ENCODE results near the gene TEDC1. TPM values are rescaled to one million over a fixed set of nuclear protein-coding genes. Genes with fewer than 3 reads are reported as not detected.

Gene TEDC1
- total RNA-seq, 3 donors from 2014 or later: 4.9 to 7.8 (median 6.7) TPM

DNA sequence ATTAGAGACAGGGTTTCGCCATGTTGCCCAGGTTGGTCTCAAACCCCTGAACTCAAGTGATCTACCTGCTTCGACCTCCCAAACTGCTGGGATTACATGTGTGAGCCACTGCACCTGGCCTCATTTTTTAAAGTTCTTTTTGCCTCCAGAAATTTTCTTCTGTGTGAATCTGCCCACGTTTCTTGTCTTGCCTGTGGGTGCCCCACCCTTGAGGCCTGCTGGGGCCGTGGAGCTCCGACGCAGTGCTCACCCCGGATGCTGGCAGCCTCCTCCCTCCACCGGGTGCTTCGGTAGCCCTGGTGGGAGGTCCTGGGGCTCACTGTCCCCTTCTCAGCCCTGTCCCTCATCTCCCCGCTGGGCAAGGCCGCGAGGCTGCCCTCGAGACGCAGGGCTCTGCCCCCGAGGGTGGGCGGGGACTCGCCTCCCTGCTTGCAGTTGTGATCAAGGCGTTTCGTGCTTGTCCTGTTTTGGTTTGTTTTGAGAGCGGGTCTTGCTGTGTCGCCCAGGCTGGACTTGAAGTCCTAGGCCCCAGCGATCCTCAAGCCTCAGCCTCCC is 35.9 kb upstream of the TEDC1 start:
- no peaks in the 10 kb centered on the region for H3K36me3 ChIP-seq
- intact Hi-C loops (cut with DNase I; ENCODE audit: low total_unique reads): no loop called here

DNA sequence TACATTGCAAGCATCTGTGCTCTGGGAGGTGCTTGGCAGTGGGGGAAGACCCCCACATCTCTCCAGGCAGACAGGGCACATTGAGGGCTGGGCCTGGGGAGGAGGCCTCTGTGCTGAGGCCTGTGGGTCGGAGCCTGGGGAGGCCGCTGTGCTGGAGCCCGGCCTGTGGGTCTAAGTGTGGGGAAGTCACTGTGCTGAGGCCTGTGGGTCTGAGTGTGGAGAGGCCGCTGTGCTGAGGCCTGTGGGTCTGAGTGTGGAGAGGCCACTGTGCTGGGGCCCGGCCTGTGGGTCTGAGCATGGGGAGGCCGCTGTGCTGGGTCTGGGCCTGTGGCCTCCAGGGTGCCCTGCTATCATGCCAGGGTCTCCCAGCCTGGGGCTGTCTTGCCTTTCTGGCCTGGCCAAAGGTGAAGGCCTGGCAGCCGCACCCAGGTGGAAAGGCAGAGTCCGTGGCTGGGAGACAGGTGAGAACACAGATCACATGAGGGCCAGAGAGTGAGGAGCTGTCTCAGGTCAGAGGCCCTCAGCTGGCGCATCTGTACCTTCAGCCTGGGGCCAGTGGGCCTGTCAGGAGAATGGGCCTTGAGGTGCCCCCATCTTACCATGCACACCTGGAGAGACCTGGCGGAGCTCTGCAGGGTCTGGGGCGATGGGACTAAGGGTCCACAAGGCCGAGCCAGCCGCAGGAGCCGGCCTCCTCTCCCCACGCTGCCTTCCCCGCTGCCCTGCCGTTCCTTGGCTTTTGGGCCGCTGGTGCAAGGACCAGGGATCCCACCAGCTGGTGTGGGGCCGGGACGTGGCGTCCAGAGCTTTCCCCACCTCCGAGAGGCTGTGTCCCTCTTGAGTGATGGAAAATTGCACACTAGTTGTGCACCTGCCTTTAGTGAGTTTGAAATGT is 35.0 kb upstream of the TEDC1 start:
- Histone ChIP-seq H3K27me3 (no peaks in the 10 kb centered on the region), H3K36me3 (no peaks in the 10 kb centered on the region), H3K4me3 (no peak overlapping the region), H3K27ac (no peak overlapping the region), H3K9me3 (no peaks in the 10 kb centered on the region), H3K4me1 (no peaks in the 10 kb centered on the region)
- no peak for TF ChIP-seq POLR2AphosphoS5 (IDR thresholded peaks at IDR 0.05)
- intact Hi-C loops (cut with DNase I; ENCODE audit: low total_unique reads): no loop called here
- DNase-seq (ENCODE audit: low spot score in 2 of 2): no peak

More for the DNA sequence above, 35.9 kb upstream of the TEDC1 start:
- TF ChIP-seq, protein P1, sequence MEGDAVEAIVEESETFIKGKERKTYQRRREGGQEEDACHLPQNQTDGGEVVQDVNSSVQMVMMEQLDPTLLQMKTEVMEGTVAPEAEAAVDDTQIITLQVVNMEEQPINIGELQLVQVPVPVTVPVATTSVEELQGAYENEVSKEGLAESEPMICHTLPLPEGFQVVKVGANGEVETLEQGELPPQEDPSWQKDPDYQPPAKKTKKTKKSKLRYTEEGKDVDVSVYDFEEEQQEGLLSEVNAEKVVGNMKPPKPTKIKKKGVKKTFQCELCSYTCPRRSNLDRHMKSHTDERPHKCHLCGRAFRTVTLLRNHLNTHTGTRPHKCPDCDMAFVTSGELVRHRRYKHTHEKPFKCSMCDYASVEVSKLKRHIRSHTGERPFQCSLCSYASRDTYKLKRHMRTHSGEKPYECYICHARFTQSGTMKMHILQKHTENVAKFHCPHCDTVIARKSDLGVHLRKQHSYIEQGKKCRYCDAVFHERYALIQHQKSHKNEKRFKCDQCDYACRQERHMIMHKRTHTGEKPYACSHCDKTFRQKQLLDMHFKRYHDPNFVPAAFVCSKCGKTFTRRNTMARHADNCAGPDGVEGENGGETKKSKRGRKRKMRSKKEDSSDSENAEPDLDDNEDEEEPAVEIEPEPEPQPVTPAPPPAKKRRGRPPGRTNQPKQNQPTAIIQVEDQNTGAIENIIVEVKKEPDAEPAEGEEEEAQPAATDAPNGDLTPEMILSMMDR (IDR thresholded peaks at IDR 0.05): no peak
- no peak for TF ChIP-seq POLR2AphosphoS5 (IDR thresholded peaks at IDR 0.05)
- TF ChIP-seq POLR2A (IDR thresholded peaks at IDR 0.05): no peak
- Histone ChIP-seq H3K9me3 (no peaks in the 10 kb centered on the region), H3K4me1 (no peaks in the 10 kb centered on the region), H3K27me3 (no peaks in the 10 kb centered on the region), H3K27ac (no peak overlapping the region), H3K4me3 (no peak overlapping the region)
- no peak for DNase-seq (ENCODE audit: low spot score in 2 of 2)

DNA sequence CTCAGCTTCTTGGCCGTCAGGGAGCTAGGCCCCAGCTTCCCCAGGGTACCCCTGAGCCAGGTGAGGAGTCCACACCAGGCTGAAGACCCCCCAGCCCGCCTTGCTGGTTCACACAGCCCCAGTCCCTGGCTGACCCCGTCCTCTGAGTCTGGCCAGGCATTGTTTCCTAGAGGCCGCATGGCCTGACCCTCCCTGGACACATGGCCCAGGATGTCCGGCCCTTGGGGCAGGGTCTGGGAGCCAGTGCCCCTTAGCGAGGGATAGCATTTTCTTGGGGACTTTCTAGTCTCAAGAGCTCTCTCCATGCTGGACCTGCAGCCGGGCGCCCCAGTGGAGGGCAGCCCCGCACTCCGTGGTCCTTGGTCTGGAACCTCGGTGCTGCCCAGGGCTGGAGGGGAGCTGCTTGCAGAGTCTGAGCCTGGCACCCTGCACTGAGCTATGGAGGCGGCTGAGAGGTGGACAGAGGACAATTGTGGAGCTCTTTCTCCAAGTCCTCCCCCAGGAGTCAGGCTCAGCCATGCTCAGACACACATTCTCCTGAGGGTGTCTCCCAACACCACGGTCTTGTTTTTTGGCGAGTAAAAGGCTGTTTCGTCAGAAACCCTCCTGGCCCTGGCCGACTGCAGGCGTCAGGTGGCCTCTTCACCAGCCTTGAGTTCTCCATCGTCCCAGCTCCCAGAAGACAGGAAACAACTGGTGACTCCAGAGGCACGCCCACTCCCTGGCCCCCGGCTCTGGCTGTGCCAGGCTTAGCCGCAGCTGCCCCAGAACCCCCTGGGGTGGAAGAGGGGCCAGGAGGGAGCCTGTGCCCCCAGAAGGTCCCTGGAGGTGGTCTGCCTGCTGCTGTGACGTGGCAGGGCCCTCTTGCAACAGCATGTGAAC is 34.1 kb upstream of the TEDC1 start:
- Histone ChIP-seq H3K9me3 (no peaks in the 10 kb centered on the region), H3K36me3 (no peaks in the 10 kb centered on the region), H3K4me3 (no peak overlapping the region), H3K27me3 (no peaks in the 10 kb centered on the region), H3K27ac (no peak overlapping the region), H3K4me1 (no peaks in the 10 kb centered on the region)
- TF ChIP-seq POLR2A (IDR thresholded peaks at IDR 0.05) (no peak), POLR2AphosphoS5 (IDR thresholded peaks at IDR 0.05) (no peak)
- TF ChIP-seq, protein P1 (IDR thresholded peaks at IDR 0.05): no peak
- intact Hi-C loops (cut with DNase I; ENCODE audit: low total_unique reads): no loop called here
- DNase-seq (ENCODE audit: low spot score in 2 of 2): no peak

DNA sequence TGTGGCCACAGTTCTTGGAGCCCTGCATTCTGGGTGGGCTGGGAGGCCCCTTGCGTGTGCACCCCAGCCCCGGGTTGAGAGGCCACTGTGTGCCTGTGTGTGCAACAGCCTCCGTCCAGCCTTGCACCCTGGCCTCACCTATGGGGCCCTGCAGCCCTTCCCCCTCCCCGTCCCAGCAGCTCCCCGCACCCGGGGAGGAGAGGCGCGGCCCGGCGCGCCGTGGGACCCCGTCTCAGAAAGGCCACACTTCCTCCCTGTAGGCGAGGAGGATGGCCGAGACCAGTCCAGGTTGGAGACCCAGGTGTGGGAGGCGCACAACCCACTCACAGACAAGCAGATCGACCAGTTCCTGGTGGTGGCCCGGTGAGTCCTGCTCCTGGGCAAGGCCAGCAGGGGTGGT is 33.0 kb upstream of the TEDC1 start:
- Histone ChIP-seq H3K9me3 (no peaks in the 10 kb centered on the region), H3K4me3 (no peak overlapping the region), H3K27me3 (no peaks in the 10 kb centered on the region), H3K4me1 (no peaks in the 10 kb centered on the region), H3K27ac (no peak overlapping the region), H3K36me3 (no peaks in the 10 kb centered on the region)
- intact Hi-C loops (cut with DNase I; ENCODE audit: low total_unique reads): no loop called here
- TF ChIP-seq, protein P1 (IDR thresholded peaks at IDR 0.05): no peak
- TF ChIP-seq POLR2AphosphoS5 (IDR thresholded peaks at IDR 0.05) (no peak), POLR2A (IDR thresholded peaks at IDR 0.05) (no peak)
- DNase-seq (ENCODE audit: low spot score in 2 of 2): no peak

DNA sequence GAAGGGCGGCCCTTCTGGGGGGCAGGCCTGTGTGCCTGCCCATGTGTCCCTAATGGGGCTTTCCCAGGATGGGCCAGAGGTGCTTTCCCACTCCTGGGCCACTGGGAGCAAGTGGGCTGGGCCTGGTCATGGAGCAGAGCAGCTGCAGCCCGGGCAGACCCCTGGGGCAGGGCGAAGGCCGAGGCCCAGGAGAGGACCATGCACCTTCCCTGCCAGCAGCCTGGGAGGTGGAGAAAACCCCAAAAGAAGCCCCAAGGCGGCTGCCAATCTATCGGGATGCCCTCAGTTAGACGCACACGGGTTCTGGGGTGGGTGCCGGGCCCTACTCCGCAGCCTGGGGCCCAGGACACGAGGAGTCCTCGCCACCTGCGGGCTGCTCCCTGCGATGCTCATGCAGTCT is 32.5 kb upstream of the TEDC1 start:
- H3K4me3 ChIP-seq: no peak overlapping the region
- no peaks in the 10 kb centered on the region for H3K4me1 ChIP-seq
- no peak overlapping the region for H3K27ac ChIP-seq
- DNase-seq (ENCODE audit: low spot score in 2 of 2): no peak
- intact Hi-C loops (cut with DNase I; ENCODE audit: low total_unique reads): no loop called here
- H3K27me3 ChIP-seq: no peaks in the 10 kb centered on the region
- TF ChIP-seq, protein P1 (IDR thresholded peaks at IDR 0.05): no peak
- no peak for TF ChIP-seq POLR2A (IDR thresholded peaks at IDR 0.05)
- no peak for TF ChIP-seq POLR2AphosphoS5 (IDR thresholded peaks at IDR 0.05)
- H3K9me3 ChIP-seq: no peaks in the 10 kb centered on the region
- H3K36me3 ChIP-seq: no peaks in the 10 kb centered on the region

All from breast epithelium (tissue), 4 donors.